ENCODE measurements around the gene RNF225.
"Not testable (repeated sequence)": the region's sequence is repeated elsewhere in the genome, so short reads cannot be mapped to it uniquely, and the experiment has no call there.

Gene RNF225

DNA sequence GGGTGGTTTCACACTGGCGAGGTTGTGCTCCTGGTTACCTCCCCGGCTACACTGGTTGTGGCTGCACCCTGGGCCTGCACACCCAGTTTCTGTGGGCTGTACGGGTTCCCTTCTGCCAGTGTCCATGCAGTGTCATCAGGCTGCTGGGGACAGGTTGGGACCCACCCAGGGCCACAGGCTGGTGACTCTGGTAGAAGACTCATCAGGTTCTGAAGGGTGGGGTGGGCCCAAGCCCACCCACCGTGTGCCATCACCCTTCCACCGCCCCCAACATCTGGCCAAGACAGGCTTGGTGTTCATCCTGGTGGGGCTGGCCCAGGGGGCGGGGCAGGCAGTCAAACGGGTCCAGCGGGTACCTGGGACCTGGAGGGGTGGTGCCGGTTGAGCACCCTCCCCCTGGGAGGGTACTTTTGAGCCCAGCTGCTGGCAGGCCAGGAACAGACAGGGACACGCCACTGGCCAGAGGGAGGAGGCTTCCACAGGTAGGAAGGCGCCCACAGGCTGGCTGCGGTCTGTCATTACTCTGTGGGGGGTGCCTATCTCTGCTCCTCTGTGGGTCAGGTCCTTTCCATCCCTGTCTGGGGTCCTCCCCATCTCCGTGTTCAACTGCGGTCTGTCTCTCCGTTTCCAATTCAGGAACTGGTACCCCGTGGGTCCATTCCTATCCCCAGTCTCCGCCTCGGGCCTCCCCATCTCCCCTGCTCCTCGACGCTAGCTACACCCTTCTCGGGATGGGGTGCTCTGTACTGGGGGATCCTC, at the start of gene RNF225:
Gene RNF225 (plus strand): TSS at position 437 of the 759 bp plus-strand sequence. CDS start 434 bp downstream, outside the sequence.
- DNase-seq = no peak

DNA sequence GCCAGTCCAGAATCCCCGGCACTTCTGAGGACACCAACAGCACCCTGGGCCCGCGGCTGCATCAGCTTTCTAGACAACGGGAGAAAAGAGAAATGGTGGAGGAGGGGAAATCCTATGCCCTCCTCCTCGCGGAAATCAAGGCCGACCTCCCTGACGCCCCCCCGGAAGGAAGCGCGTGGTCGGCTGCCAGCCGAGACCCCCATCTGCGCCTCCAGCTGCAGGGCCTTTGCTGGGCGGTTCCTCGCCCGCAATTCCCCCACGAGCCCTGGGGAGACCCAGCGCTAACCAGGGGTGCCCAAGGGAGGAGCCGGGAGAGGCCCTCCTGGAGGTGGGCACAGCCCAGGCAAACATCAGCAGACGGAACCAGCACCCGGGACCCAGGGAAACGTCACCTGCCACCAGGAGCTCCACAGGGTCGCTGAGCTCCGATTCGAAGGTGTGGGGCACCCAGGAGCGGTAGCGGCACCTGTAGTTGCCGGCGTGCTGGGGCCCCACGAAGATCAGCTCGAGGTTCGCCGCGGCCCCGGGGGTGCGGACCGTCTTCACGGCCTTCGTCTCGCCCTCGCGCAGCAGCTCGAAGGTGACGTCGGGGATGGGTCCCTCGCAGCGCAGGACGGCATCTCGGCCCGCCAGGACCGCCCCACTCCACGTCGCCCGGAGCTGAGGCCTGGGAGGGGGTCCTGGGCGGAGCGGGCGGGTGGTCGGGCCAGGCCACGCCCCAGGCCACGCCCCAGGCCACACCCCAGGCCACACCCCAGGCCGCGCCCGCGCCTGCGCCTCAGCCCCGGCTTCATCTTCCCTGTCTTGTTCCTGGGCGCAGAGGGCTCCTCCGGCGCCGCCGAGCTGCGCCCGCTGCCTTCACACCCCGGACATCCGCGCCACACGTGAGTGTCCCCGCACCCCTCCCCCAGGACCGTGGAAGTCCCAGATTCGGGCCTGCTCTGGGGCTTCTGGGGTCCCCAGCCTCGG, 48.2 kb upstream of the RNF225 start:
- DNase-seq = no peak

DNA sequence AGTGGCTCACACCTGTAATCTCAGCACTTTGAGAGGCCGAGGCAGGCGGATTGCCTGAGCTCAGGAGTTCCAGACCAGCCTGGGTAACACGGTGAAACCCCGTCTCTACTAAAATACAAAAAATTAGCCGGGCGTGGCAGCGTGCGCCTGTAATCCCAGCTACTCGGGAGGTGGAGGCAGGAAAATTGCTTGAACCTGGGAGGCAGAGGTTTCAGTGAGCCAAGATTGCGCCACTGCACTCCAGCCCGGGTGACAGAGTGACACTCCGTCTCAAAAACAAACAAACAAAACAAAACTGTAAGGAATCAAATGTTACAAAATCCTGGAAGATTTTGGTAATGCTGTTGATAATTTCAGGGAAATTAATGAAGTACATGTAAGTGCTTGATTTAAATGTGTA, 47.4 kb upstream of the RNF225 start:
- DNase-seq = not testable (repeated sequence)

DNA sequence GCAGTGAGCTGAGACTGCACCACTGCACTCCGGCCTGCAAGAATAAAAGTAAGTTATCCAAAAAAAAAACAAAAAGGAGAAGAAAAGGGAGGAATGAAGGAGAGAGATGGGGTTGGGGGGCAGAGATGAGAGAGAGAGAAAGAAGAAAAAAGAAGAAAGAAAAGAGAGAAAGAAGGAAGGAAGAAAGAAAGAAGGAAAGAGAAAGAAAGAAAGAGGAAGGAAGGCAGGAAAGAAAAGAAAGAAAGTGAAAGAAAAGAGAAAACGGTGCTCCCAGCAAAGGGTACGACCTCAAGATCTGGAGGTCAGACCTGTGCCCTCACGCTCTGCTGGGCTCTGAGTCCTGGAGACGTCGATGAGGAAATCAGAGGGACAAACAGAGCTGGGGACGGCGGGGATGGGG, 45.9 kb upstream of the RNF225 start:
- no peak for DNase-seq

DNA sequence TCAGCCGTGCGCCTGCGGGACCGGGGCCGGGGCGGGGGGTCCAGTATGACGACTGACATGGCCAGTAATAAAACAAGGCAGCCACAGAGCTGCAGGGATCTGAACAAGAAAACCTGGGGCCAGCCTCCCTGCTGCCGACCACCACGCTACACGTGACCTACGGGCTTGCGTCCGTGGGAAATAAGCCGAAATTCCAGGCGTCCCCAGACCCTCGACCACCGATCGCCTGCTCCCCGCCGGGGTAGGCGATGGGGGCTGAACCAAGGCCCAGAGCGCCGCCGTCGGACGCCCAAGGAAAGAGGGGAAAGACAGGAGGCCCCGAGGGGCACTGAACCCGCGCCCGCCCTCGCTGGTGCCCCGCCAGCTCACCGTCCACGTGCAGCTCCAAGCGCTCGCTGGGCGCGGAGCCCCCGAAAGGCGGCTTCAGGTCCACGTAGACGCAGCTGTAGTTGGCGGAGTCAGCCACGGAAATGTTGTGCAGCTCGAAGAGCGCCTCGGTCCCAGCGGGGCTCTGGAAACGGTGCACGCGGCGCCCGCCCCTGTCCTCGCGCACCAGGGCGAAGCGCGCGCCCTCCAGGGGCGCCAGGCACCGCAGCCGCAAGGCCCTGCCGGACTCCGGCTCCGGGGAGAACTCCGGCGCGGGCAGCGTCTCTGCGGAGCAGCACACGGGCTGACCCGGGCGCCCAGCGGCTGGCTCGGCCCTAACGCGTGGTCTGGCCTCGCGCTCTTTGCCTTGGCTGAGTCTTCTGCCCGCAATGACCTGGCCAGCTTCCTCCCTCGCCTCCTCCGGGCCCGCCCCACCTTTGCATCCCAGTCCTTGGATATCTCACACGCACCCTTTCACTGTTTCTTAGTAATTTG, 45.2 kb upstream of the RNF225 start:
- DNase-seq = no peak

DNA sequence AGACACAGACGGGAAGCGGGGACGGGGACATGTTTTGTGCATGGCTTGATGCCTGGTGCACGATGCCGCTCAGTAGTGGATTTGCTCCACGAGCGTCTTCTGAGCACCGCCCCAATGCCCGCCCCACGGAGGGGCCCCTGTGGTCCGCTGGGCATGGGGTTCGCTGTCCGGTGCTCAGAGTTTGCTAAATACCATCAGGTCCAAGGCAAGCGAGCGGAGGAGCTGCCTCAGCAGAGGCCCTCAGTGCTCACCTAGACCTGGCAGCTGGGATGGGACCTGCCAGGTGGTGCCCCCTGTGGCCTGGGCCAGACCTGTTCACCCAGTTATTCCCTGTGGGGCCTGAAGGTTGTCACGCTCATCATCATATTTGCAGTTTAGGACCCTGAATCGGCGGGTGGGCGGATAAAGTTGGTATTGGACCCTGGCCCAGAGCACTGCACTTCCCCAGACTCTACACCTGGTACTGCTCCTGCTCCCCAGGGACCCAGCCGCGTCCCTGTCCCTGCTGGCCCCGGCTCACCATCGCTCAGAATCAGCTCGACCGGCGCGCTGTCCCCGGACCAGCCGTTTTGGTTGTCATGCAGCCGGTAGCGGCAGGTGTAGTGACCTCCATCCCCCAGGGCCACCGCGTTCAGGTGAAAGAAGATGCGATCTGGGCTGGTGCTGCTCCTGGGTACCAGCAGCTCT, 44.4 kb upstream of the RNF225 start:
- DNase-seq = no peak

DNA sequence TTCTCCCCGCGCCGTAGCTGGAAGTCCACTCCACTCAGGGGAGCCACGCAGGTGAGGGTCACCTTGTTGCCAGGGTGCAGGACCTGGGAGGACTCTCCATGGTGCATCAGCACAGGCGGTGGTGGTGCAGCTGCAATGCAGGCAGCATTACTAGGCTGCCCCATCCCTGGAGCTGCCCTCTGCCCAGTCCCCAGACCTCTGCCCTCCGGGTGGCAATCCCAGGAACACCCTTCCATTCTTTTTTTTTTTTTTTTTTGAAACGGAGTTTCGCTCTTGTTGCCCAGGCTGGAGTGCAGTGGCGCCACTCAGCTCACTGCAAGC, 43.9 kb upstream of the RNF225 start:
- DNase-seq = no peak

DNA sequence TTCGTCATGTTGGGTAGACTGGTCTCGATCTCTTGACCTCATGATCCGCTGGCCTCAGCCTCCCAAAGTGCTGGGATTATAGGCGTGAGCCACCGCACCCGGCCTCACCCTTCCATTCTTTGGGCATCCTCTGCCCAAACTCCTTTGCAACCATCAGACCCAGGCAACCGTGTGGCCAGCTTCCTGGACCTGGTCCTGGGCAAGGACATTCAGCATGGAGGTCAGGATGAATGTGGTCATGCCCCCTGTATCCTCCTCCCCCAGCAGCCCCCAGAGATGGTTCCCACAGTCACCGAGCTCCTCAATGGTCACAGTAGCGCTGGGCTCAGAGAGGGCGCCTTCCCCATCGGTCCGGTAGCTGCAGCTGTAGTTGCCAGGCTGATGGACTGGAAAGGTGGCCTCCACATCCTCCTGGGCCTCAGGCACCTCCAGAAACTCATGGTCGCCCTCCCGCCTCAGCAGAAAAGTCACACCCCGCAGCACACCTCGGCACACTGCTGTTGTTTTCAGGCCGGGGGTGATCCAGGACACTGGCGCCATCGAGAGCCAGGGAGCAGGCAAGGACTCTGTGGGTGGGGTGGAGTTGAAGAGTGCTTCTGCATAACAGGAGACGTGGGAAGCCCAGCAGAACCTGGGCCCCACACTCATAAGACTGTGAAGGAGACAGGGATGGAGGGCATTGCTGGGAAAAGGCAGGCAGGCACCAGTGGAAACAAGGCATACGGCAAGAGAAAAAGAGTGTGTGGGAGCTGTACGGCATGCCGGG, 43.3 kb upstream of the RNF225 start:
- DNase-seq = no peak

DNA sequence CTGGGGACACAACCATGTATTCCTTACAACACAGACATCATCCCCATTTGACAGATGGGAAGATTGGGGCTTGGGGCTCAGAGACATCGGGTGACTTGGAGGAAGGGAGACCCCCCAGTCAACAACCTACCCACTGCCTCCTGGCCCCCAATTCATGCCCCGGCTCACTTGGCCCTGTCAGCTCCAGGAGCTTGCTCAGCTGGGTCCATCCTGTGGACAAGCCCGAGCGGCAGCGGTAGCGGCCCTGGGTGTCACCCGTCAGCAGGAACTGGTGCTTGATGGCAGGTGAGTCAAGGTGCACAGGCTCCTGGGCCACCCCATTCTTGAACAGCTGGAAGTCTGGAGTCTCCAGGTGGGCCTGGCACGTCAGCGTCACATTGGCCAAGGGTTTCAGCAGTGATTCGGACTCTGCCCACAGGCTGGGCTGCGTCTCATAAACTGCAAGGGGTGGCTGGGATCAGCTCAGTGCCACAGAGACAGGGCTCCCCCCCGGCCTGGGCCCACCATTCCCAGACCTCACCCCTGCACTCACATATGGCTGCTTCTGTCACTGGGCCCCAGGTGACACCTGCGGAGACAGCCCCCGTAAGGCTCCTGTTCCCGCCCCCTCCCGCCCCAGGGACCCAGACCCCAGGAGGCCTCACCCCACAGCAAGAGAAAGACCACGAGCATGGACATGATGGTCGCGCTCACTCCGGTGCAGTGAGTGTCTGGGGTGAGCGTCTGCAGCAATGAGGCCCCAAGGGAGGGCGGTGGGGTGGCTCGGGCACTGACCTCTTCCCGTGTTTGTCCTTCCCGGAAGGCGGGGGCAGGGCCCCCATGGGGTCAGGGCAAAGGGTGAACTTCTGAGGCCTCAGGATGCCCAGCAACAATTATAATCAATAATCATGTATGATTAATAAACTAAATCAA, 42.4 kb upstream of the RNF225 start, which contains the start of gene A1BG:
Gene A1BG (minus strand): TSS at position 733 of the 912 bp plus-strand sequence. CDS start 55 bp downstream, at position 678.
- no peak for DNase-seq

DNA sequence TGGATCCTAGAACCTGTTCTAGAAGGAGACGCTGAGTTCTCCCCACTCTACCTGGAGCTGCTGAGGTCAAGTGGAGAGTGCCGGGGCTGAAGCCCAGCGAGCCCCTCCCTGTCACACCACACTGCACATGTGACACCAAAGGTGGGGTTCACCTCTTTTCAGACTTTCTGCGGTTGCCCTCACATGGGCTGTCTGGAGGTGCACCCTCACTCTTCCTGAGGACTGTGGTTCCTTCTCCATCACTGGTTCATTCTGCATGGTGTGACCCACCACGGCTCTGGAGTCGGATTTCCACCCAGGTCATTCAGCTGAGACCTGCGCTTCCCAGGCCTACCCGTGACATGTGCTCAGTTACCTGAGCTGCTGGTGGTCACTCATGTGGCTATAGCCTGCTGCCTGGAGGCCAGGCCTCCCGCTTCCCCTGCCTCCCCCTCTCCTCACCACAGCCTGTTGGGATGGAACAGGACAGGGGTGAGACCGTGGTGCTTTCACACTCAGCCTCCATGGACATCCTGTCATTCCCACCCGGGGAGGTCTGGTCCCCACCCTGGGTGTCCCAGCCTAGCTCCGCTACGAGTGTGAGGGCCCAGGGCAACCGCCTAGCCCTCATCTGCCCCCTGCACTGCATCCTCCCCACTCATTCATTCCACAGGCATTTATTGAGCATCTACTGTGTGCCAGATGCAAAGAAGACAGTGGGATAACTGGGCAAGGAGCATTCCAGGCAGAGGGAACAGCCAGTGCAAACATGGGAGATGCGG, 41.6 kb upstream of the RNF225 start:
- no peak for DNase-seq

DNA sequence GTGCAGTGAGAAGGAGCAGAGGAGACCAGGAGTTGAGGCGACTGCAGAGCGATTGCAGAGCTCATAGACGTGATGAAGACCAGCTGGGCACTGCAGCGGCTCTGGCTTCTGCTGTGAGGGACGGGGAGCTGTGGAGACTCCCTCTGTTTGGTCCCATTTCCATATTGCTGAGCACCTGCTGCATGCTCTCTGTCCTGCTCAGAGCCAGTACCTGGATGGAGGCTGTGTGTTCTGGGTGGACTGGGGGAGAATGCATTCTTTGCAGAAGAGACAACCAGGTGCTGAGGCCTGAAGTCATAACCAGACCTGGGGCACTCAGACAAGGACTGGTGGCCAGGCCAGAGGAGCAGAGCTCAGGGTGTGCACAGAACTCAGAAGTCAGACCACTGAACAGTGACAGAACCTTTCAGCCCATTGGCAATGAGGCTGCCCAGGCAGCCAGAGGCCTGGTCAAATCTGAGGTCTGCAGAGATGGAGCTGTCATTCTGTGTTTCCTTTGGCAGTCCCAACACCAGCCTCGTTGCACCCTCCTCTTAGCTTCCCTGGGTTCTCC, 40.9 kb upstream of the RNF225 start:
- DNase-seq = no peak

DNA sequence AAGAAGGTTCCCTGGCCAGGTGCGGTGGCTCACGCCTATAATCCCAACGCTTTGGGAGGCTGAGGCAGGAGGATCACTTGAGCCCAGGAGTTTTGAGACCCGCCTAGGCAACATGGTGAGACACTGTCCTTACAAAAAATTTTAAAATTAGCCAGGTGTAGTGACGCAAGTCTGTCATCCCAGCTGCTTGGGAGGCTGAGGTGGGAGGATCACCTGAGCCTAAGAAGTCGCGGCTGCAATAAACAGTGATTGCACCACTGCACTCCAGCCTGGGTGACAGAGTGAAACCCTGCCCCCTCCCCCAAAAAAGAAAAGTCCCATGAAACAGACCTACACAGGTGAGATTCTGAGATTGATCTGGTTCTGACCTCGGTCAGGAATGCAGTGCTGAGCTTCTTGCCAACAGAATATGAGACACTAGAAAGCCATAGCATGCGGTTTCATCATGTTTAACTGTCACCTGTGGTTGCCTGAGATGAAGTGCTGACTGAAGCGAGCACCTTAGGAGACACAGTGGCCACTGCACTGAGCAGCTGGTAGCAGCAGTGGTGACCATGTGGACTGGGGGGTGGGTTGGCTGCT, 40.1 kb upstream of the RNF225 start:
- no peak for DNase-seq

DNA sequence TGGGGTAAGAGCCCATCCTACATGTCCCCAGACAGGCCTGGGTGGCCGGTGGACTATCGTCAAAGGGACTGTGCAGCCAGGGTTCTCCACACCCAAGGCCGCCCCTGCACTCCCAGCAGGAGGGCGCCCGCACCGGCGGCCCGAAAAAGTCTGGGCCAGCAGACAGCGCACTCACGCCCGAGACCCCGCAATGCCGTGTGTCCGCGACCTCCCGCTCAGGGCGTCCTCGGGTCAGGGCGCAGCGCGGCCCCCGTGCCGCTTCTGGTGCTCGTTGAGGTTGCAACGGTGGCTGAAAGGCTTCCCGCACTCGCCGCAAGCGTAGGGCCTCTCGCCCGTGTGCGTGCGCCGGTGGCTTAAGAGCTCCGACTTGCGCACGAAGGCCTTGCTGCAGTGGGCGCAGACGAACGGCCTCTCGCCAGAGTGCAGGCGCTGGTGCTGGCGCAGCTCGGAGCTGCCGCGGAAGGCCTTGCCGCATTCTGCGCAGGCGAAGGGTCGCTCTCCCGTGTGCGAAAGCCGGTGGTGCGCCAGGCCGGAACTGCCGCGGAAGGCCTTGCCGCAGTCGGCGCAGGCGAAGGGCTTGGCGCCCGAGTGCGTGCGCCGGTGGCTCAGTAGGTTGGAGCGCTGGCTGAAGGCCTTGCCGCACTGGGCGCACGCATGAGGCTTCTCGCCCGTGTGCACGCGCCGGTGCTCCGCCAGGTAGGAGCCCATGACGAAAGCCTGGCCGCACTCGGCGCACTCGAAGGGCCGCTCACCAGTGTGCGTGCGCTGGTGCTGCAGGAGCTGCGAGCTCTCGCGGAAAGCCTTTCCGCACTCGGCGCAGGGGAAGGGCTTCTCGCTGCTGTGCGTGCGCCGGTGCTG, 39.3 kb upstream of the RNF225 start:
- DNase-seq = no peak

DNA sequence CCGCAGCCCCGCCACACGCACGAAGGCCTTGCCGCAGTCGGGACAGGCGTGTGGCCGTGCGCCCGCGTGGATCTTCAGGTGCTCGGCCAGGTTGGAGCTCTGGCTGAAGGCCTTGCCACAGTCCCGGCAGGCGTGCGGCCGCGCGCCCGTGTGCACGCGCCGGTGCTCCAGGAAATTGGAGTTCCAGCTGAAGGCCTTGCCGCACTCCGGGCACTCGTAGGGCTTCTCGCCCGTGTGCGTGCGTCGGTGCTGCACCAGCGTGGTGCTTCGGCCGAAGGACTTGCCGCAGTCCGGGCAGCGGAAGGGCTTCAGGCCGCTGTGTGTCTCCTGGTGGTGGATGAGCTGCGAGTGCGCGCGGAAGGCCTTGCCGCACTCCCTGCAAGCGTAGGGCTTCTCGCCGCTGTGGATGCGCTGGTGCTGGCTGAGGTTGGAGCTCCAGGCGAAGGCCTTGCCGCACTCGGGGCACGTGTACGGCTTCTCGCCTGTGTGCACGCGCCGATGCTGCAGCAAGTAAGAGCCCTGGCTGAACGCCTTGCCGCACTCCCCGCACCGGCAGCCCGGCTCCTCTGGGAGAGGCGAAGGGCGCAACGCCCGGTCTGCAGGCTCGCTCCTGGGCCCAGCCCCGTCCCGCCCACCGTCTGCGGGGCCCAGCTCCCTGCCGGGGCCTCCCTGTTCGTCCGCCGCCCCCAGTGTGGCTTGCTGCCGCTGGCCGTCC, 38.5 kb upstream of the RNF225 start:
- no peak for DNase-seq

DNA sequence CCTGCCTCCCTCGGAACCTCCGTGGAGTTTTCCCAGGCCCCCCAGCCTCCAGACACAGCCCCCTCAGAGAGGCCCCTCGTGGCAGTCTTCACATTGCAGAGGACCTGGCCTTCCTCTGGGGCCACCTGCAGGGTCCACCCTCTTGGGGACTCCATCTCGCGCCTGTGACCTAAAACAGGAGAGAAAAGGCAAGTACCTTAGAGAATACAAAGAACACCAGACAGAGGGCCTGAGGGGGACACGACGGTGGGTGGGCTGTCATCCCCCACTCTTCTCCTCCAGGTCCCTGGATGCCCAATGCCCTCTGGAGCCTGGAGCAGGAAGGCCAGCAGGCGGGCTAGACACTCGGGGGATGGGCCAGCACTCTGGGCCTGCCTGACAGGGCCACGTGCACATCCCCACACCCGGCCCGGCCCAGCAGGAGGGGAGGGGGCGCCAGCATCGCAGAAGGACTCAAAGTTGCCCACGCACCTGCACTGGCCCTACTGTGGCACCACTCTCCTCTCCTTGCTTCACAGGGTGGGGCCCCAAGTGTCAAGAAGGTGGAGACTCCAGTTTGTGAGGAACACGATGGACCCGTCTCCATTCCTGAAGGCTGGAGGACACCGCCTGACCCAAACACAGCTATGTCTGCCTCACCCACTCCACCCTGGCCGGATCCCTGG, 37.8 kb upstream of the RNF225 start:
- DNase-seq = no peak

DNA sequence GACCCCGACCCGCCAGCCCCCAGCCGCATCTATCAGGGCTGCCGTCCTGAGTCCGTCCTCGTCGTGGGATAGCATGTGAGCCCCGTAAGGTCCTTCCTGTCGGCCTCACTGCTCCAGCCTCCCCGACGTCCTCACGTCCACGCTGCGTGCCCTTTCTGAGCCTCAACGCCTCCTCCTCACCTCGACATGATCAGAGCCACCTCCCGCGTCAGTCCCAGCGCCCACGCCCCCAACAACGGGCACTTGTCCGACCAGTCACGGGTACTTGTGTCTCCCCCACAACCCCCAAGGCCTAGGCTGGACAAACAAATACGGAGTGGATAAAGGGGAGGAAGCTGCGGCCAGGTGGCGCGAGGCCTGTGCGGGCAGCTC, 33.6 kb upstream of the RNF225 start:
- no peak for DNase-seq
